HCT116 (cell line): Measurements from ENCODE around the gene FUOM. TPM values are rescaled to one million over a fixed set of nuclear protein-coding genes. Genes with fewer than 3 reads are reported as not detected.

ENCODE experiments used
- ATAC-seq: fragments of 200-7000 bp; cut with Tn5 transposase; 2 replicates; pipeline ENCODE4 v1.9.1; 2020; ENCODE audit warnings: mild to moderate bottlenecking, moderate library complexity
- BruUV-seq: library from RNA; stranded (reverse); fragments of 400-500 nt; replicated peaks from 2 replicates; lab custom pipeline; 2021; lab: Mats Ljungman, UMichigan
- CTCF ChIA-PET: fragments of 300-600 bp; sonication (Branson Sonifier 250); formaldehyde crosslinking; loops from one replicate; lab custom pipeline; 2021; ENCODE audit warnings: antibody characterized with exemption; lab: Charles Lee
- POLR2A ChIA-PET: fragments of 300-600, 350-600 bp; sonication (Branson Sonifier 250); formaldehyde crosslinking; loops from one replicate; lab custom pipeline; 2021; ENCODE audit warnings: antibody characterized with exemption; lab: Charles Lee
- RAD21 ChIA-PET, 2 experiments: fragments of 300-600 bp; sonication (Branson Sonifier 250); formaldehyde crosslinking; loops; one replicate each; lab custom pipeline; 2023; ENCODE audit warnings: low total read pairs in 2 of 2; ENCODE audit not compliant: uncharacterized antibody in 2 of 2, unreplicated experiment in 2 of 2, low non-redundant PET in 1 of 2; lab: Charles Lee
- DNase-seq: peaks from one replicate; pipeline ENCODE4 v3.0.0-alpha.2; 2010; ENCODE audit warnings: low read depth, low spot score
- H2AFZ ChIP-seq: fragments of 200-600 bp; shearing (Covaris generic), sonication (generic); 2 replicates; pipeline ENCODE4 v1.6.1; 2017; ENCODE audit warnings: low read depth, mixed run types, mixed read lengths, antibody characterized with exemption, low read length; ENCODE audit not compliant: poor library complexity, severe bottlenecking
- H3K27ac ChIP-seq: 2 replicates; pipeline ENCODE4 v1.5.1; 2012; ENCODE audit warnings: low read depth, low read length
- H3K27me3 ChIP-seq: fragments of 200-600 bp; sonication (generic); 2 replicates; pipeline ENCODE4 v1.6.1; 2016; ENCODE audit warnings: mixed run types, low read length, mixed read lengths; ENCODE audit not compliant: insufficient read depth
- H3K36me3 ChIP-seq, 2 experiments: fragments of 200-500 bp in 1 of 2; fragments of 200-600 bp in 1 of 2; sonication (Bioruptor generic) in 1 of 2; sonication (generic) in 1 of 2; 2 replicates each; pipeline versions ENCODE4 v1.5.1 to v1.6.1; 2014 to 2016; ENCODE audit warnings: low read length in 2 of 2, inconsistent platforms in 1 of 2, mixed read lengths in 1 of 2, mixed run types in 1 of 2; ENCODE audit not compliant: insufficient read depth in 2 of 2, control insufficient read depth in 1 of 2
- H3K4me1 ChIP-seq, 2 experiments: fragments of 200-600 bp in 1 of 2; sonication (generic) in 1 of 2; 2 replicates each; pipeline versions ENCODE4 v1.5.1 to v1.6.1; 2012 to 2017; ENCODE audit warnings: low read length in 2 of 2, inconsistent platforms in 1 of 2, mild to moderate bottlenecking in 1 of 2, mixed read lengths in 1 of 2, mixed run types in 1 of 2, moderate library complexity in 1 of 2; ENCODE audit not compliant: insufficient read depth in 2 of 2, control insufficient read depth in 1 of 2
- H3K4me2 ChIP-seq: fragments of 200-600 bp; sonication (generic); 2 replicates; pipeline ENCODE4 v1.6.1; 2017; ENCODE audit warnings: mixed run types, low read length, mixed read lengths
- H3K4me3 ChIP-seq, 2 experiments: fragments of 200-600 bp in 1 of 2; sonication (generic) in 1 of 2; replicated peaks in 1 of 2; 2 replicates each; pipeline ENCODE4 v1.5.1; 2011 to 2016; ENCODE audit warnings: low read length in 2 of 2, control low read depth in 1 of 2, low read depth in 1 of 2, mild to moderate bottlenecking in 1 of 2, mixed read lengths in 1 of 2, mixed run types in 1 of 2
- H3K79me2 ChIP-seq: fragments of 200-600 bp; sonication (generic); 2 replicates; pipeline ENCODE4 v1.6.1; 2017; ENCODE audit warnings: mild to moderate bottlenecking, mixed run types, low read length, moderate library complexity, mixed read lengths; ENCODE audit not compliant: insufficient read depth
- H3K9ac ChIP-seq: fragments of 200-600 bp; sonication (generic); 2 replicates; pipeline ENCODE4 v1.6.1; 2016; ENCODE audit warnings: low read length, mixed read lengths
- H3K9me2 ChIP-seq: fragments of 200-600 bp; sonication (generic), shearing (Covaris generic); 2 replicates; pipeline ENCODE4 v1.6.1; 2017; ENCODE audit warnings: mixed run types, mild to moderate bottlenecking, moderate library complexity; ENCODE audit not compliant: insufficient read depth
- H3K9me3 ChIP-seq, 2 experiments: fragments of 200-500 bp in 1 of 2; fragments of 200-600 bp in 1 of 2; sonication (Bioruptor generic) in 1 of 2; sonication (generic) in 1 of 2; 2 replicates each; pipeline ENCODE4 v1.6.1; 2014 to 2017; ENCODE audit warnings: low read length in 2 of 2, mixed read lengths in 2 of 2, inconsistent platforms in 1 of 2, low read depth in 1 of 2, mild to moderate bottlenecking in 1 of 2, mixed run types in 1 of 2, moderate library complexity in 1 of 2; ENCODE audit not compliant: control insufficient read depth in 1 of 2, insufficient read depth in 1 of 2
- H4K20me1 ChIP-seq: fragments of 200-600 bp; sonication (generic), shearing (Covaris generic); 2 replicates; pipeline ENCODE4 v1.6.1; 2017; ENCODE audit warnings: mixed run types, mild to moderate bottlenecking, moderate library complexity; ENCODE audit not compliant: insufficient read depth
- CBX3 ChIP-seq: IDR thresholded peaks from 2 replicates; pipeline ENCODE4 v1.6.1; 2012; ENCODE audit warnings: low read depth
- ELF1 ChIP-seq: IDR thresholded peaks from 2 replicates; pipeline ENCODE4 v1.6.1; 2012; ENCODE audit warnings: low read depth, borderline replicate concordance
- EZH2phosphoT487 ChIP-seq: fragments of 200-600 bp; IDR thresholded peaks from 2 replicates; pipeline ENCODE4 v1.6.1; 2018; ENCODE audit warnings: antibody characterized with exemption, borderline replicate concordance
- FOSL1 ChIP-seq: IDR thresholded peaks from 2 replicates; pipeline ENCODE4 v1.6.1; 2012; ENCODE audit warnings: low read depth
- JUND ChIP-seq: IDR thresholded peaks from 2 replicates; pipeline ENCODE4 v1.6.1; 2012
- RAD21 ChIP-seq: IDR thresholded peaks from 2 replicates; pipeline ENCODE4 v1.6.1; 2012; ENCODE audit warnings: low read depth, mild to moderate bottlenecking
- SIN3A ChIP-seq: IDR thresholded peaks from 2 replicates; pipeline ENCODE4 v1.6.1; 2012; ENCODE audit warnings: low read depth
- SP1 ChIP-seq: IDR thresholded peaks from 2 replicates; pipeline ENCODE4 v1.6.1; 2012; ENCODE audit warnings: low read depth
- TCF7L2 ChIP-seq: IDR thresholded peaks from 2 replicates; pipeline ENCODE4 v1.7.0; 2011; ENCODE audit warnings: borderline replicate concordance, inconsistent platforms; ENCODE audit not compliant: insufficient read depth, insufficient read length; ENCODE audit errors: extremely low read depth
- ZFX ChIP-seq: fragments of 450-650 bp; IDR thresholded peaks from 2 replicates; pipeline ENCODE4 v1.6.1; 2017
- ZNF274 ChIP-seq: fragments of 200-500 bp; sonication (Bioruptor generic); IDR thresholded peaks from 2 replicates; pipeline ENCODE4 v1.6.1; 2014; ENCODE audit warnings: mild to moderate bottlenecking, low read depth, low read length, inconsistent platforms
- intact Hi-C: fragments of 100-400 bp; cut with micrococcal nuclease; formaldehyde crosslinking; loops from 2 replicates; pipeline ENCODE4 v1.10.0; 2022
- total RNA-seq: library from RNA; stranded (reverse); gene quantifications from one replicate; pipeline ENCODE4 v1.2.1, GENCODE V29; 2021; ENCODE audit not compliant: unreplicated experiment
- TF ChIP-seq, protein P1 (sequence below): IDR thresholded peaks from 2 replicates; pipeline ENCODE4 v1.6.1; 2012
- TF ChIP-seq, protein P2 (sequence below): IDR thresholded peaks from 2 replicates; pipeline ENCODE4 v1.6.1; 2012; ENCODE audit warnings: low read depth
- TF ChIP-seq, protein P3 (sequence below): IDR thresholded peaks from 2 replicates; pipeline ENCODE4 v1.6.1; 2012
- TF ChIP-seq, protein P4 (sequence below), 3 experiments: fragments of 200-600 bp in 1 of 3; sonication (generic) in 1 of 3; IDR thresholded peaks in 2 of 3; conservative IDR thresholded peaks in 1 of 3; 2 replicates each; pipeline ENCODE4 v1.5.1; 2012 to 2017; ENCODE audit warnings: low read depth in 2 of 3, low read length in 2 of 3, antibody characterized with exemption in 1 of 3, borderline replicate concordance in 1 of 3, control low read depth in 1 of 3, mild to moderate bottlenecking in 1 of 3, mixed read lengths in 1 of 3, mixed run types in 1 of 3, moderate library complexity in 1 of 3; ENCODE audit not compliant: insufficient read depth in 1 of 3

FUOM gene
- total RNA-seq, 1 experiment from 2014 or later = 21.5 TPM

DNA sequence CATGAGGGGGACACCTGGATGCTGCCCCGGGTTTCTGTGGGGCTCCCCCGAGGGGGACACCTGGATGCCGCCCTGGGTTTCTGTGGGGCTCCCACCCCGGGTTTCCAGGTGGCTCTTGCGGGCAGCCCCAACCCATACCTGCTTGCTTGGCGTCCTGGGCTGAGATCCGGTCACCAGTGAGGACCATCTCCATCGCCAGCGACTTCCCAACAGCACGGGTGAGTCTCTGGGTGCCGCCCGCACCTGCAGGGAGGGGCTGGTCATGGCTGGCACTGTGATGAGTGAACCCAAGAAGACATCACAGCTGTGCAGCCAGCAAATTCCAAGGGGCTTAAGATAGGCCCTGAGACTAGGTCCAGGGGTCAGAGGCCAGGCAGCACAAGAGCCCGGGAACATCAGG lies 8.9 kb upstream of the FUOM start:
- ATAC-seq (no peak), DNase-seq (no peak)
- intact Hi-C loops = no loop called here
- CTCF ChIA-PET = no interaction called here
- H3K27me3 ChIP-seq = no peaks in the 10 kb centered on the region
- no TSS peak for BruUV-seq
- no peak overlapping the region for H3K4me2 ChIP-seq
- H3K9ac ChIP-seq = no peak overlapping the region
- TF ChIP-seq, protein P1, sequence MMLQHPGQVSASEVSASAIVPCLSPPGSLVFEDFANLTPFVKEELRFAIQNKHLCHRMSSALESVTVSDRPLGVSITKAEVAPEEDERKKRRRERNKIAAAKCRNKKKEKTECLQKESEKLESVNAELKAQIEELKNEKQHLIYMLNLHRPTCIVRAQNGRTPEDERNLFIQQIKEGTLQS = no peak
- TF ChIP-seq, all 23 proteins: peak for 0
- no peaks in the 10 kb centered on the region for H3K4me1 ChIP-seq
- H3K4me3 ChIP-seq = no peak overlapping the region
- no peaks in the 10 kb centered on the region for H3K9me3 ChIP-seq
- POLR2A ChIA-PET = no interaction called here
- H3K9me2 ChIP-seq = no peaks in the 10 kb centered on the region
- no peak overlapping the region for H3K27ac ChIP-seq
- no peaks in the 10 kb centered on the region for H4K20me1 ChIP-seq
- no peak overlapping the region for H2AFZ ChIP-seq
- H3K36me3 ChIP-seq = no peaks in the 10 kb centered on the region; a peak in 2 of 4 replicates
- no peaks in the 10 kb centered on the region for H3K79me2 ChIP-seq
- RAD21 ChIA-PET = no interaction called here

DNA sequence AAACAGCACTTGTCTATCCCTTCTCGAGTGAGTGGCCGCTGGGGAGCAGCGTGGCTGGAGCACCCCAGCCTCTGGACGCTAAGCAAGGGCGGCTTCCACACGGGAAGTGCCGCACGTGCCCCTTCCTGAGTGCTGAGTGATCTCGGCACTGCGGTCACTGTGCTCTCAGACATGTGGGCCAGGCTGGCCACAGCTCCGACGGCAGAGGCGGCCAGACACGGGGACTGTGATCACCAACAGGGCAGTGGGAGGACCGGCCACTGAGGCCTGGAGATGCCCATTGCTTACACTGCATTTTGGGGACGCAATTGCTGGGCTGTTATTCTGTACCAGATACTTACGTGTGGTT lies 8.3 kb upstream of the FUOM start:
- no peaks in the 10 kb centered on the region for H3K79me2 ChIP-seq
- no peaks in the 10 kb centered on the region for H4K20me1 ChIP-seq
- DNase-seq = no peak
- no peak for TF ChIP-seq JUND
- no peak for TF ChIP-seq ZFX
- TF ChIP-seq SP1 = no peak
- TF ChIP-seq ZNF274 = no peak
- no peak for TF ChIP-seq ELF1
- TF ChIP-seq, protein P2, sequence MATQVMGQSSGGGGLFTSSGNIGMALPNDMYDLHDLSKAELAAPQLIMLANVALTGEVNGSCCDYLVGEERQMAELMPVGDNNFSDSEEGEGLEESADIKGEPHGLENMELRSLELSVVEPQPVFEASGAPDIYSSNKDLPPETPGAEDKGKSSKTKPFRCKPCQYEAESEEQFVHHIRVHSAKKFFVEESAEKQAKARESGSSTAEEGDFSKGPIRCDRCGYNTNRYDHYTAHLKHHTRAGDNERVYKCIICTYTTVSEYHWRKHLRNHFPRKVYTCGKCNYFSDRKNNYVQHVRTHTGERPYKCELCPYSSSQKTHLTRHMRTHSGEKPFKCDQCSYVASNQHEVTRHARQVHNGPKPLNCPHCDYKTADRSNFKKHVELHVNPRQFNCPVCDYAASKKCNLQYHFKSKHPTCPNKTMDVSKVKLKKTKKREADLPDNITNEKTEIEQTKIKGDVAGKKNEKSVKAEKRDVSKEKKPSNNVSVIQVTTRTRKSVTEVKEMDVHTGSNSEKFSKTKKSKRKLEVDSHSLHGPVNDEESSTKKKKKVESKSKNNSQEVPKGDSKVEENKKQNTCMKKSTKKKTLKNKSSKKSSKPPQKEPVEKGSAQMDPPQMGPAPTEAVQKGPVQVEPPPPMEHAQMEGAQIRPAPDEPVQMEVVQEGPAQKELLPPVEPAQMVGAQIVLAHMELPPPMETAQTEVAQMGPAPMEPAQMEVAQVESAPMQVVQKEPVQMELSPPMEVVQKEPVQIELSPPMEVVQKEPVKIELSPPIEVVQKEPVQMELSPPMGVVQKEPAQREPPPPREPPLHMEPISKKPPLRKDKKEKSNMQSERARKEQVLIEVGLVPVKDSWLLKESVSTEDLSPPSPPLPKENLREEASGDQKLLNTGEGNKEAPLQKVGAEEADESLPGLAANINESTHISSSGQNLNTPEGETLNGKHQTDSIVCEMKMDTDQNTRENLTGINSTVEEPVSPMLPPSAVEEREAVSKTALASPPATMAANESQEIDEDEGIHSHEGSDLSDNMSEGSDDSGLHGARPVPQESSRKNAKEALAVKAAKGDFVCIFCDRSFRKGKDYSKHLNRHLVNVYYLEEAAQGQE = no peak
- TF ChIP-seq, protein P3, sequence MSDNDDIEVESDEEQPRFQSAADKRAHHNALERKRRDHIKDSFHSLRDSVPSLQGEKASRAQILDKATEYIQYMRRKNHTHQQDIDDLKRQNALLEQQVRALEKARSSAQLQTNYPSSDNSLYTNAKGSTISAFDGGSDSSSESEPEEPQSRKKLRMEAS = no peak
- TF ChIP-seq FOSL1 = no peak
- no peak for TF ChIP-seq RAD21
- TF ChIP-seq CBX3 = no peak
- TF ChIP-seq, protein P1 = no peak
- TF ChIP-seq SIN3A = no peak
- TF ChIP-seq, protein P4, sequence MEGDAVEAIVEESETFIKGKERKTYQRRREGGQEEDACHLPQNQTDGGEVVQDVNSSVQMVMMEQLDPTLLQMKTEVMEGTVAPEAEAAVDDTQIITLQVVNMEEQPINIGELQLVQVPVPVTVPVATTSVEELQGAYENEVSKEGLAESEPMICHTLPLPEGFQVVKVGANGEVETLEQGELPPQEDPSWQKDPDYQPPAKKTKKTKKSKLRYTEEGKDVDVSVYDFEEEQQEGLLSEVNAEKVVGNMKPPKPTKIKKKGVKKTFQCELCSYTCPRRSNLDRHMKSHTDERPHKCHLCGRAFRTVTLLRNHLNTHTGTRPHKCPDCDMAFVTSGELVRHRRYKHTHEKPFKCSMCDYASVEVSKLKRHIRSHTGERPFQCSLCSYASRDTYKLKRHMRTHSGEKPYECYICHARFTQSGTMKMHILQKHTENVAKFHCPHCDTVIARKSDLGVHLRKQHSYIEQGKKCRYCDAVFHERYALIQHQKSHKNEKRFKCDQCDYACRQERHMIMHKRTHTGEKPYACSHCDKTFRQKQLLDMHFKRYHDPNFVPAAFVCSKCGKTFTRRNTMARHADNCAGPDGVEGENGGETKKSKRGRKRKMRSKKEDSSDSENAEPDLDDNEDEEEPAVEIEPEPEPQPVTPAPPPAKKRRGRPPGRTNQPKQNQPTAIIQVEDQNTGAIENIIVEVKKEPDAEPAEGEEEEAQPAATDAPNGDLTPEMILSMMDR (IDR thresholded peaks at IDR 0.05 in 2 of 3, conservative IDR thresholded peaks at IDR 0.05 in 1 of 3; ENCODE audit: borderline replicate concordance in 1 of 3, insufficient read depth in 1 of 3, low read depth in 2 of 3, low read length in 2 of 3) = no peak
- no peak for TF ChIP-seq TCF7L2
- TF ChIP-seq EZH2phosphoT487 = no peak
- no peak for ATAC-seq
- CTCF ChIA-PET = no interaction called here
- RAD21 ChIA-PET = no interaction called here
- POLR2A ChIA-PET = no interaction called here
- H3K9me3 ChIP-seq = no peaks in the 10 kb centered on the region
- intact Hi-C loops = no loop called here
- no peak overlapping the region for H3K9ac ChIP-seq
- H3K27ac ChIP-seq = no peak overlapping the region
- no peak overlapping the region for H3K4me3 ChIP-seq
- no TSS peak for BruUV-seq
- H3K27me3 ChIP-seq = no peaks in the 10 kb centered on the region
- no peak overlapping the region for H2AFZ ChIP-seq
- H3K9me2 ChIP-seq = no peaks in the 10 kb centered on the region
- no peaks in the 10 kb centered on the region for H3K4me1 ChIP-seq
- no peaks in the 10 kb centered on the region; a peak in 2 of 4 replicates for H3K36me3 ChIP-seq
- H3K4me2 ChIP-seq = no peak overlapping the region
